Activated CD4-positive, alpha-beta T cell treated with anti-CD3 and anti-CD28 coated beads, Interleukin-2, amount 50 U/mL, for 16 hours (primary cell): ENCODE data around the gene SMIM27.
A peak's percentile ranks its signal among the peaks of the same experiment; 100 is the strongest.
"Not testable (repeated sequence)": the region's sequence is repeated elsewhere in the genome, so short reads cannot be mapped to it uniquely, and the experiment has no call there.

Experiments
- DNase-seq: peaks from one replicate; pipeline ENCODE4 v3.0.0-alpha.2; 2020

Gene SMIM27

GRCh38 chr9:32558408-32558934 lies 6.3 kb downstream of the SMIM27 start:
- no peak for DNase-seq

DNA sequence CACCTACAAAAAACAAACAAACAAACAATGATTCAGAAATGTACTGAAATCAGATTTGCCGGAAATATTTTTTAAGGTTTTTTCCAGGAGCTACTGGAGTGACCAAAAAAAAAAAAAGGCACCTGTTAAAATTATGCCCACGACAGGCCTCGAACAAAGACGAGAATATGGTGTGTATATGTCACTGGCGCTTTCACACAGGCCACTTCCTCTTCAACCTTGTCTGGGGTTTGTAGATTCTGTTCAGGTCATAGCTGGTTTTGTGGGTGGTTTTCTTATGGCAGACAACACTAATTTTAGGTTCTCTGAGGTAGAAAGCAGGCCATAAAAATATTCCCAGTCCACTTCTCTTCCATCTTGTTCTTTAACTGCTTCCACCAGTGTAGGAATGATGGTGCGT lies 13.8 kb downstream of the SMIM27 start:
- no peak for DNase-seq

DNA sequence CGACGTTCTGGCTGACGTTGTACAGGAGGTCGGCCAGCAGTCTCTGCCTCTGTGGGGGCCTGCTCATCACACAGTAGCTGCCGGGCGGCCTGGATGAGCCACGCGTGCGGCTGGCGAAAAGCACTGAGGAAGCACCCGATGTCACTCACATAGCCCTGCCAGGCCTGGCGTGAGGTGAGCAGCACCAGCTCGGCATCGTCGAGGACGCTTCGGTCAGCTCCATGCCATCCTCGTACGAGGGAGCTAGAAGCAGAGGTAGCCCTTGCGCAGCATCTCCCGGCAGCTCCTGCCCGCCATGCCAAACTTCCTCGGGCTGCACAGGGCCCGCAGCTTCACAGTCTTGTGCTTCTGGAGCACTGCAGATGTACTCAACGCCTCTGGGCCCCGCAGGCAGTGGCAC lies 14.6 kb downstream of the SMIM27 start:
- DNase-seq, result no peak

DNA sequence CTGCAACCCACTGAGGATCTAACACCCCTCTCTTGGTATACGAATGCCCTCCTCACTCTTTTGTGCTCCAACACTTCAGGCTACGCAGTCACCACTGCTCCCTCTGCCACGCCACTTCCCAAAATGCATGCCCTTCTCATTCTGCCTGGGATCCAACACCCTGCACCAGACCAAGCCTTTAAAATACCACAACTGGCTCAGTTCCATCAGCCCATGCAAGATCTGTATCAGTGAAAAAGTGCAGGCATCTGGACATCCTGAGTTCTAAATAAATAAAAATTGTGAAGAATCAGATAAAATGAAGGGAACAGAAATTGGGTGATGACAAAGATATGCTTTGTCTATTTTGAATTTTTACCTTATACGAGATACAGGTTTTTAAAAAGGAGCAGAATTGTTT lies 18.1 kb downstream of the SMIM27 start:
- no peak for DNase-seq

DNA sequence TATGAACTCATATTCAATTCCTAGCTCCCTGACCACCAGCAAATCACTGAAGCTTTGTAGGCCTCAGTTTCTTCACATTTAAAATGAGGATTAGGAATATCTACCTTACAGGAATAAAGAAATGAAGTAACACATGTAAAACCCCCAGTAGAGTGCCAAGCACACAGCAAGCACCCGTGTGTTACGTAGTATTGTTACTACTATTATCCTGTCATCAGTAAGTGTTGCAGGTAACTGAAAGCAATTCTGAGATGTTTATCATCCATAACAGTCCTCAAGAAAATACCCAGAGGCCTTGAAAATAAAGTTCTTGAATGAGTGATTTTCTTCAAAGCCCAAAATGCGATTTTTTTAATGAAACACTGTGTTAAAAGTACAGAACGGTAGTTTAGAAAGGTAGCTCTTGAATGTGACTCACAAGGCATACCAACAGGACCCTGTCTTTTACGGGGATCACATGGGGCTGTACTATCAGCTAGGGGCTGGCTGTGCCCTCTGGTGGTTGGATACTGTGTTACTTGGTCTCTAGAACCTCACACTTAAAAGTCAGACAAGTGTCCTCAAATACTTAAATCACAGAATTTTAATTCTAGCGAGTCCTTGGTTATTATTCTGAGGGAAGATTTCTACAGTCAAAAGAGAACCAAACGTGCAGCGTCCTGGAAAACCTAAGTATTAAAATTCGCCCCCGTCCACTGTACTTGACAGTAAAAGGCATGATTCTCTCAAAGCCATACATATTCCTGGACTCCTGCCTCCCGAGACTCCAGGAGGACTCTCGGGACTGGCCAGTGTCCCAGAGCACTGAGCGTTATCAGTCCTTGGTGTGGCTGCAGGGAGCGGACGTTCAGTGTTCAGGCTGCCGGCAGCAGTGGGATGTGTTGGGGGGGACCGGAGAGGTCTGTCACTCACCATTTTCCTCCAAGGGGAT lies 20.1 kb downstream of the SMIM27 start:
- peak; percentile 83 for DNase-seq

- DNase-seq, result peak; percentile 96
Observed at GRCh38 chr9:32572900-32573523, 20.9 kb downstream of the SMIM27 start, which contains the start of gene NDUFB6. NDUFB6 (minus strand) TSS chr9:32573159; CDS start chr9:32573060, 99 bp downstream.

DNA sequence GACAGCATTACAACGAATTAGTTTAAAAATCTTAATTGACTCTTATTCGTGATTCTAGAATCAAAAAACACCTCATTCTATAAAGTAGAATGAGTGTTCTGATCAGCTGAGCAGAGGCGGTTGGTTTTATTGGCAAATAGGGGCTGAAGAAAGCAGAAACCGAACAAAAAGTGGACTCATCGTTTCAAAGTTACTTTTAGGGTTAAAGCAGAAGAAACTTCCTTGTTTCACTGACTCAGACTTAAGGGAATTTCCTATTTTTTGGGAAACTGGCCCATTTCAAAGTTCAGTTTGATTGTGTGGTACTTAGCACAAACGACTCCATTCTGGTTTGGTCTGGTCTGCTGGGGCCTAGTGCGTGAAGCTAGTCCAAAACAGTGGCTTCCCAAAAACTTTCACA lies 21.7 kb downstream of the SMIM27 start:
- no peak for DNase-seq

DNA sequence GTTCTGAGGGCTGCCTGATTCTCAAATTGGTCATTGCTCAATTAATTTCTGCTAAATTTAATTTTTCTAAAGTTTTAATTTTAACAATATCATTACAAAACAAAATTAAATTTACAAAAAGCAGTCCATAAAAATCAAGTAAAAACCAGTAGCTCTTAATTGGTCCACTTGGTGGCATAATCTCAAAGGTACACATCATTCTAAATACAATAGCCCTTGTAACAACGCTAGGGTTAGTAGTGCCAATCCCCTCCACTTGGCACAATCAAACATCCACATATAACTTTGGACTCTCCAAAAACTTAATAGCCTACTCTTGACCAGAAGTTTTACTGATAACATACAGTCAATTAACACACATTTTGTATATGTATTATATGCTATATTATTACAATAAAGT lies 22.7 kb downstream of the SMIM27 start:
- no peak for DNase-seq

- DNase-seq, result no peak
Observed at GRCh38 chr9:32577316-32577715, 25.2 kb downstream of the SMIM27 start.

GRCh38 chr9:32578976-32579375 lies 26.8 kb downstream of the SMIM27 start:
- DNase-seq, result no peak

DNA sequence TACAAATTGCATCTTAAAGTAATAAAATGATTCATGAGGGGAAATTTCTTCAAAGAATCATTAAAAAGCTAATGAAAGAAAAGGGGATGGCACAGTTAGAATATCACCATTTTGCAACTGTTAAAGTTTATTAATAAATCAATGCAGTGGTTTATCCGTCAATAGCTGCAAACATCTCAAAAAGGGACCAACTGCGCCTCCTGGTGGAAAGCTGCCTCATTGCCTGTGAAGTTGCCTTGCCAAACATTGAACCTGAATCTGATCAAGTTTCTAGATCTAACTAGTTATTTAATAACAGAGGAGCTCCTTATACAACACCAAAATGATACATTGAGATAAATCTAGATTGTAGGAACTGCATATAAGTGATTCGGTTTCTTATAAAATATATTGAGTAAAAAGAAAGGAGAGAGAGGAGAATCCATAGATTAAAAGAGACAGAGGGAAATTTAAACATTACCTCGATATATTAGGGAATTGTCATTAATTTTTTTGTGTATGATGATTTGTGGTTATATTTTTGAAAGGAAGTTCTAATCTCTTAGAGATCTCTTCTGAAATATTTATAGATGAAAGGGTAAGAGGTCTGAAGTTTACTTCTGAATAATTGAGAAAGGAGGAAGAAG lies 27.7 kb downstream of the SMIM27 start:
- peak; percentile 67 for DNase-seq

- no peak for DNase-seq
Observed at GRCh38 chr9:32580631-32581300, 28.6 kb downstream of the SMIM27 start.

DNA sequence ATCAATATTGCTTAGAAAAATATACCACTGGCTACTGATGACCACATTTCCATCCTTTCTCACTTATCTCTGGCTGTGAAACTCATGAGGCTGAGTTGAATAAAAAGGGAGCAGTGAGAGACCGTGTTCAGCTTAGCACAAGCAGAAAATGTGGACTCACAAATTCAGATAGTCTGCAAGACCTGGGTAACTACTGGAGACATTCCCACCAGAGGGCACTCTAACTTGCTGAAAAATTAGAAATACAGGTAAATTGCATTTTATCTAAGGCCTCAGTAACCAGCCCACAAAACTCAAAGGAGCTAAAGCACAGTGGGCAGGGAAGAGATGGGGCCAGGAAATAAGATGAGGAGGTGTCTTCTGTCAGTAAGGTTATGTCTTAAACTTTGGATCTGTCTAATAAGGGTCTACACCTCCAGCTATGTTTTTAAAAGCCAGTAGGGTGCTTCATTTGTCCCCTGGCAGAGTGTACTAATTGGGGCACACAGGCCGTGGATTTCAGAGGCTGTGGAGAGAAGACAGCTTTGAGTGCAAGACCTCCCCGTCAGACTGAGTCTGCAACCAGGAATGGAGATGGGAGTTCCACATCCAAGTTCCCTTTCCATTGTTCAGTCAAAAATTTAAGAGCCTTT lies 29.5 kb downstream of the SMIM27 start:
- DNase-seq, result peak; percentile 51

DNA sequence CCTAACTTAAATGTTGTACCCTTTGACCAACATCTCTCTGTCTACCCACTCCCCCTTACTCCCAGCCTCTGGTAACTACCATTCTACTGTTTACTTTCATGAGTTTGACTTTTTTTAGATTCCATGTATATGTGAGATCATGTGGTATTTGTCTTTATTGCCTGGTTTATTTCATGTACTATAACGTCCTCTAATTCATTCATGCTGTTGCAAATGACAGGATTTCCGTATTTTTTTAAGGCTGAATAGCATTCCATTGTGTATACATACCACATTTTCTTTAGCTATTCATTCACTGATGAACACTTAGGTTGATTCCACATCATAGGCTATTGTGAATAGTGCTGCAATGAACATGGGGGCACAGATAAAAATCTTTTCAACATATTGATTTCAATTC lies 32.7 kb downstream of the SMIM27 start:
- DNase-seq, result no peak

DNA sequence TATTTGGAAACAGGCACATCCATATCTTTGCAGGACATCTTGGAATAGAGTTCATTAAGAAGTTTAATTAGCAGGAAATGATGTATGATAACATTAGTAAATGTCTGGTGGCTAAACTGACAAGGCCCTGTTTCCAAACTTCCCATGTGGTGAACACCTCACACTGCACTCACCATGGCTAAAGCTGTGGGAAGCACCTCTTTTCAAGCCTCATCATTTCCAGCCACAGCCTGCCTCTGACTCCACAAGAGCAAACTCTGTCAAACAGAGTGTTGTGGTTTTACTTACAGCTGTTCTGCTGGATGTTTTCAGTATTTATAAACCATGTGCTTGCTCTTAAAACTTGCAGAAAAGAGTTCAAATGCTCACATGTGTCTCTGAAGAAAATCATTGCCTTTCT lies 35.8 kb downstream of the SMIM27 start:
- peak; percentile 6 for DNase-seq

- peak; percentile 18 for DNase-seq
Observed at GRCh38 chr9:32589083-32589723, 37.1 kb downstream of the SMIM27 start.

- DNase-seq, result no peak
Observed at GRCh38 chr9:32590476-32590875, 38.3 kb downstream of the SMIM27 start.

GRCh38 chr9:32590898-32591297 lies 38.8 kb downstream of the SMIM27 start:
- no peak for DNase-seq

GRCh38 chr9:32596096-32596865 lies 44.2 kb downstream of the SMIM27 start:
- peak; percentile 5 for DNase-seq

GRCh38 chr9:32596936-32597335 lies 44.8 kb downstream of the SMIM27 start:
- no peak for DNase-seq

DNA sequence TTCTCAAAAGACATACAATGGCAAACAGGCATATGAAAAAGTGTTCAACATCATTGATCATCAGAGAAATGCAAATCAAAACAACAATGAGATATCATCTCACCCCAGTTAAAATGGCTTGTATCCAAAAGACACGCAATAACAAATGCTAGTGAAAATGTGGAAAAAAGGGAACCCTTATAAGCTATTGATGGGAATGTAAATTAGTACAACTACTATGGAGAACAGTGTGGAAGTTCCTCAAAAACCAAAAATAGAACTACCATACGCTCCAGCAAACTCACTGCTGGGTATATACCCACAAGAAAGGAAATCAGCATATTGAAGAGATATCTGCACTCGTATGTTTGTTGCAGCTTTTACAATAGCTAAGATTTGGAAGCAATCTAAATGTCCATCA lies 46.9 kb downstream of the SMIM27 start:
- not testable (repeated sequence) for DNase-seq
